Psoas muscle (tissue), 8 donors: ENCODE data around the gene MRPL3. TPM values are rescaled to one million over a fixed set of nuclear protein-coding genes. Genes with fewer than 3 reads are reported as not detected.
A peak's percentile ranks its signal among the peaks of the same experiment; 100 is the strongest.

ENCODE experiments used
- ATAC-seq, 4 donors: fragments of 200-7000 bp; cut with Tn5 transposase; one replicate each; pipeline ENCODE4 v1.9.1; 2020; ENCODE audit warnings: moderate library complexity in 3 of 4, mild to moderate bottlenecking in 2 of 4
- DNase-seq, 2 donors: peaks; one replicate each; pipeline ENCODE4 v3.0.0-alpha.2; 2020
- H3K27ac ChIP-seq: fragments of 200-600 bp; one replicate; pipeline ENCODE4 v1.8.0; 2022
- H3K27me3 ChIP-seq, 3 donors: fragments of 200-600 bp in 1 of 3; one replicate each; pipeline versions ENCODE4 v1.6.1 to v1.8.0; 2013 to 2022; ENCODE audit warnings: low read length in 2 of 3, mild to moderate bottlenecking in 2 of 3, moderate library complexity in 1 of 3; ENCODE audit not compliant: insufficient read depth in 3 of 3
- H3K36me3 ChIP-seq, 2 donors: fragments of 200-600 bp in 1 of 2; one replicate each; pipeline versions ENCODE4 v1.6.1 to v1.8.0; 2013 to 2022; ENCODE audit warnings: low read depth in 1 of 2, mild to moderate bottlenecking in 1 of 2, moderate library complexity in 1 of 2; ENCODE audit not compliant: insufficient read depth in 1 of 2
- H3K4me1 ChIP-seq: fragments of 200-600 bp; one replicate; pipeline ENCODE4 v1.8.0; 2022
- H3K4me3 ChIP-seq: fragments of 200-600 bp; one replicate; pipeline ENCODE4 v1.8.0; 2022; ENCODE audit warnings: mild to moderate bottlenecking
- H3K9me3 ChIP-seq: fragments of 200-600 bp; one replicate; pipeline ENCODE4 v1.8.0; 2022
- CTCF ChIP-seq: fragments of 200-600 bp; IDR thresholded peaks from one replicate; pipeline ENCODE4 v1.8.0; 2022; ENCODE audit warnings: antibody characterized with exemption
- WGBS, 3 donors: extraction: QIAGEN DNeasy Blood & Tissue Kit; methylation state at CpG; one replicate each; pipeline versions ENCODE4 v1.1.6 to v1.1.7; 2013; 5-methylcytosine and 5-hydroxymethylcytosine counted together
- intact Hi-C, 2 donors: fragments of 100-400 bp; cut with DNase I; formaldehyde crosslinking; loops; one replicate each; pipeline versions ENCODE4 v1.11.0 to v1.14.2; 2022
- long read RNA-seq, 2 donors: library from polyadenylated mRNA; unstranded; transcript quantifications; one replicate each; pipeline ENCODE4 v2.0.0, GENCODE V29; 2021
- polyA plus RNA-seq, 3 donors: library from polyadenylated mRNA; stranded (reverse); fragments of 200-250 nt; gene quantifications; one replicate each; pipeline ENCODE4 v1.2.3, GENCODE V29; 2013
- total RNA-seq, 4 donors: library from RNA; stranded (reverse); fragmentation: NEBNext Ultra II Directional in 2 of 4; extraction: Animal tissue kit (Norgen Biotek cat#: 25700) in 2 of 4; gene quantifications; one replicate each; pipeline versions ENCODE4 v1.2.1 to v1.2.4, GENCODE V29; 2021 to 2023
- donor health status: healthy with polysubstance abuse.
- donor health status: DM: no; HTN: no; CAD: no; lungs with moderate emphysema.
- donor health status: Bipolar disorder and iron deficiency.
- donor health status: healthy.
- donor health status: DM: yes; HTN: yes; CAD: no.
- donor health status: DM: no; HTN: no; CAD: no.
- donor health status: DM: no; HTN: no; CAD: no.
- donor health status: DM: yes; HTN: yes; CAD: no.

MRPL3 gene
- total RNA-seq (10 to 100 TPM; 53.0 to 95.3 (median 82.4) TPM), polyA plus RNA-seq (100 to 1,000 TPM in 2 of 3 donors, 10 to 100 TPM in 1; 85.4 to 156 (median 116) TPM)
- long read RNA-seq, donor 1, transcript MRPL3-201 (10 exons, 1,706 nt): major isoform, 57 of 64 reads
- long read RNA-seq, donor 1, partial matches to known transcripts: 0 of 64 reads
- long read RNA-seq, donor 1, other reads (novel, unspliced or antisense): 6 of 64 reads
- long read RNA-seq, donor 2, transcript MRPL3-201 (10 exons, 1,706 nt): major isoform, 100 of 122 reads
- long read RNA-seq, donor 2, transcript MRPL3-209 (10 exons, 1,377 nt): minor isoform, 9 of 122 reads
- long read RNA-seq, donor 2, partial matches to known transcripts: 4 of 122 reads
- long read RNA-seq, donor 2, other reads (novel, unspliced or antisense): 9 of 122 reads

GRCh38 chr3:131502530-131503319 is at the start of gene MRPL3:
Gene MRPL3 (minus strand): TSS chr3:131502971. CDS start chr3:131502821, 150 bp downstream.
- no peak for TF ChIP-seq CTCF
- intact Hi-C loops: loop anchor here in 1 of 2 donors (5.0 kb wide), 1 partner anchor 475 kb away; the partner anchor contains the start of genes ASTE1 and NEK11

GRCh38 chr3:131551761-131552160 is 49.0 kb upstream of the MRPL3 start:
- no peak overlapping the region for H3K27ac ChIP-seq
- H3K4me3 ChIP-seq: no peak overlapping the region
- H3K36me3 ChIP-seq: no peaks in the 10 kb centered on the region
- no peaks in the 10 kb centered on the region for H3K9me3 ChIP-seq
- no peak for DNase-seq
- WGBS, 3 donors: 47 to 50% (median 49%) methylated on average over 4 of the region's 4 CpGs
- ATAC-seq: no peak
- intact Hi-C loops: no loop called here
- peaks cover 0 to 3% (median 0%) of the 10 kb centered on the region in 3 donors for H3K27me3 ChIP-seq
- H3K4me1 ChIP-seq: no peaks in the 10 kb centered on the region
- no peak for TF ChIP-seq CTCF

More at GRCh38 chr3:131502530-131503319, at the start of gene MRPL3:
- Histone ChIP-seq H3K4me3 (peak within 1 kb of the TSS; percentile 91), H3K27ac (peak within 1 kb of the TSS; percentile 85), H3K9me3 (no peaks in the 10 kb centered on the region), H3K36me3 (peaks cover 5 to 29% of the 10 kb centered on the region in 2 donors), H3K4me1 (peaks cover 15% of the 10 kb centered on the region), H3K27me3 (no peaks in the 10 kb centered on the region)
- 2% methylated on average over 47 of the region's 47 CpGs for WGBS, 3 donors
- ATAC-seq (peak; percentile 96 to 99 (median 98)), DNase-seq (peak; percentile 87 to 93)

- Histone ChIP-seq H3K36me3 (no peaks in the 10 kb centered on the region), H3K4me3 (no peak overlapping the region), H3K4me1 (no peaks in the 10 kb centered on the region), H3K27me3 (peaks cover 0 to 3% (median 0%) of the 10 kb centered on the region in 3 donors), H3K27ac (no peak overlapping the region), H3K9me3 (no peaks in the 10 kb centered on the region)
- ATAC-seq (no peak), DNase-seq (no peak)
- no peak for TF ChIP-seq CTCF
- WGBS, 3 donors: 66 to 74% (median 67%) methylated on average over 4 of the region's 4 CpGs
- intact Hi-C loops: no loop called here
Observed at GRCh38 chr3:131550562-131551465, 48.0 kb upstream of the MRPL3 start.

GRCh38 chr3:131549340-131549739 is 46.6 kb upstream of the MRPL3 start:
- 94 to 97% (median 95%) methylated on average over 1 of the region's 1 CpG for WGBS, 3 donors
- no peaks in the 10 kb centered on the region for H3K9me3 ChIP-seq
- no peak overlapping the region for H3K27ac ChIP-seq
- H3K36me3 ChIP-seq: no peaks in the 10 kb centered on the region
- TF ChIP-seq CTCF: no peak
- H3K27me3 ChIP-seq: peaks cover 0 to 3% (median 0%) of the 10 kb centered on the region in 3 donors
- H3K4me1 ChIP-seq: no peaks in the 10 kb centered on the region
- no peak for DNase-seq
- H3K4me3 ChIP-seq: no peak overlapping the region
- intact Hi-C loops: no loop called here
- ATAC-seq: no peak
